HAP-1 (cell line): ENCODE measurements around the gene ECEL1.

Source experiments
- DNase-seq, 2 experiments: peaks; one replicate each; pipeline ENCODE4 v3.0.0-alpha.2; 2016 to 2020; ENCODE audit warnings: low spot score in 2 of 2
- H3K27me3 ChIP-seq: fragments of 250-450 bp; sonication (Bioruptor Pico); 2 replicates; pipeline ENCODE4 v1.5.1; 2020; ENCODE audit warnings: low read depth, mild to moderate bottlenecking, moderate library complexity
- H3K36me3 ChIP-seq: fragments of 250-450 bp; sonication (Bioruptor Pico); replicated peaks from 2 replicates; pipeline ENCODE4 v1.5.1; 2020; ENCODE audit warnings: mild to moderate bottlenecking
- H3K4me1 ChIP-seq: fragments of 250-450 bp; sonication (Bioruptor Pico); 2 replicates; pipeline ENCODE4 v1.5.1; 2020; ENCODE audit warnings: mild to moderate bottlenecking
- H3K4me3 ChIP-seq: fragments of 250-450 bp; sonication (Bioruptor Pico); 2 replicates; pipeline ENCODE4 v1.5.1; 2020; ENCODE audit warnings: mild to moderate bottlenecking, moderate library complexity
- H3K9me3 ChIP-seq: fragments of 250-450 bp; sonication (Bioruptor Pico); 2 replicates; pipeline ENCODE4 v1.5.1; 2020; ENCODE audit warnings: mild to moderate bottlenecking, moderate library complexity
- in situ Hi-C: fragments of 300-500 bp; cut with MboI; formaldehyde crosslinking; loops from 3 replicates; pipeline ENCODE4 v1.14.3; 2020; ENCODE audit warnings: low sequenced_read_pairs, inconsistent platforms, mixed read lengths

The ECEL1 gene

GRCh38 chr2:232516551-232516950 is 28.9 kb upstream of the ECEL1 start:
- no peaks in the 10 kb centered on the region for H3K27me3 ChIP-seq
- in situ Hi-C loops, result loop anchor here (10.0 kb wide), 1 partner anchor 62 kb away; the partner anchor contains the start of gene ALPI
- no peak for DNase-seq
- no peak overlapping the region for H3K4me3 ChIP-seq
- H3K9me3 ChIP-seq, result no peaks in the 10 kb centered on the region
- H3K4me1 ChIP-seq, result no peaks in the 10 kb centered on the region
- no peaks in the 10 kb centered on the region for H3K36me3 ChIP-seq

- no peaks in the 10 kb centered on the region for H3K4me1 ChIP-seq
- DNase-seq, result no peak
- H3K27me3 ChIP-seq, result no peaks in the 10 kb centered on the region
- no peaks in the 10 kb centered on the region for H3K9me3 ChIP-seq
- in situ Hi-C loops, result loop anchor here (10.0 kb wide), 1 partner anchor 61 kb away; the partner anchor contains the start of gene ALPI
- H3K4me3 ChIP-seq, result no peak overlapping the region
- no peaks in the 10 kb centered on the region for H3K36me3 ChIP-seq
These were observed 28.0 kb upstream of the ECEL1 start for GRCh38 chr2:232515639-232516038.

GRCh38 chr2:232513353-232513752 is 25.7 kb upstream of the ECEL1 start:
- no peak for DNase-seq
- H3K4me1 ChIP-seq, result no peaks in the 10 kb centered on the region
- H3K27me3 ChIP-seq, result no peaks in the 10 kb centered on the region
- in situ Hi-C loops, result loop anchor here (10.0 kb wide), 1 partner anchor 59 kb away; the partner anchor contains the start of gene ALPI
- no peak overlapping the region for H3K4me3 ChIP-seq
- no peaks in the 10 kb centered on the region for H3K9me3 ChIP-seq
- no peaks in the 10 kb centered on the region for H3K36me3 ChIP-seq

GRCh38 chr2:232512602-232513001 is 25.0 kb upstream of the ECEL1 start:
- no peaks in the 10 kb centered on the region for H3K36me3 ChIP-seq
- in situ Hi-C loops, result loop anchor here (10.0 kb wide), 1 partner anchor 58 kb away; the partner anchor contains the start of gene ALPI
- no peaks in the 10 kb centered on the region for H3K27me3 ChIP-seq
- DNase-seq, result no peak
- H3K9me3 ChIP-seq, result no peaks in the 10 kb centered on the region
- no peak overlapping the region for H3K4me3 ChIP-seq
- H3K4me1 ChIP-seq, result no peaks in the 10 kb centered on the region

GRCh38 chr2:232511336-232511890 is 23.8 kb upstream of the ECEL1 start:
- no peak overlapping the region for H3K4me3 ChIP-seq
- in situ Hi-C loops, result loop anchor here (10.0 kb wide), 1 partner anchor 57 kb away; the partner anchor contains the start of gene ALPI

GRCh38 chr2:232508251-232508650 is 20.6 kb upstream of the ECEL1 start:
- Histone ChIP-seq H3K36me3 (no peaks in the 10 kb centered on the region), H3K4me1 (no peaks in the 10 kb centered on the region), H3K4me3 (no peak overlapping the region), H3K27me3 (peaks cover 4% of the 10 kb centered on the region; the same call in 1 of the 2 replicates), H3K9me3 (no peaks in the 10 kb centered on the region)
- in situ Hi-C loops, result no loop called here
- DNase-seq, result no peak

More at GRCh38 chr2:232511336-232511890, 23.8 kb upstream of the ECEL1 start:
- DNase-seq, result no peak
- Histone ChIP-seq H3K9me3 (no peaks in the 10 kb centered on the region), H3K4me1 (no peaks in the 10 kb centered on the region), H3K36me3 (no peaks in the 10 kb centered on the region), H3K27me3 (no peaks in the 10 kb centered on the region)

GRCh38 chr2:232506709-232507108 is 19.1 kb upstream of the ECEL1 start:
- Histone ChIP-seq H3K36me3 (no peaks in the 10 kb centered on the region), H3K4me3 (no peak overlapping the region), H3K27me3 (peaks cover 4% of the 10 kb centered on the region; the same call in 1 of the 2 replicates), H3K9me3 (no peaks in the 10 kb centered on the region), H3K4me1 (peaks cover 8% of the 10 kb centered on the region)
- in situ Hi-C loops, result no loop called here
- DNase-seq, result no peak

GRCh38 chr2:232505856-232506255 is 18.2 kb upstream of the ECEL1 start:
- in situ Hi-C loops, result no loop called here
- Histone ChIP-seq H3K9me3 (no peaks in the 10 kb centered on the region), H3K36me3 (no peaks in the 10 kb centered on the region), H3K27me3 (peaks cover 4% of the 10 kb centered on the region; the same call in 1 of the 2 replicates), H3K4me1 (peaks cover 14% of the 10 kb centered on the region), H3K4me3 (no peak overlapping the region)
- DNase-seq, result no peak

- H3K36me3 ChIP-seq, result no peaks in the 10 kb centered on the region
- H3K4me1 ChIP-seq, result peaks cover 14% of the 10 kb centered on the region
- no peak for DNase-seq
- in situ Hi-C loops, result no loop called here
- no peaks in the 10 kb centered on the region for H3K9me3 ChIP-seq
- peaks cover 4% of the 10 kb centered on the region; the same call in 1 of the 2 replicates for H3K27me3 ChIP-seq
- no peak overlapping the region for H3K4me3 ChIP-seq
These were observed 16.8 kb upstream of the ECEL1 start for GRCh38 chr2:232504438-232504837.

GRCh38 chr2:232503809-232504323 is 16.2 kb upstream of the ECEL1 start:
- no peak for DNase-seq
- H3K27me3 ChIP-seq, result peaks cover 4% of the 10 kb centered on the region; the same call in 1 of the 2 replicates
- H3K36me3 ChIP-seq, result no peaks in the 10 kb centered on the region
- H3K4me1 ChIP-seq, result peaks cover 14% of the 10 kb centered on the region
- H3K9me3 ChIP-seq, result no peaks in the 10 kb centered on the region
- H3K4me3 ChIP-seq, result no peak overlapping the region
- in situ Hi-C loops, result no loop called here

GRCh38 chr2:232502911-232503808 is 15.5 kb upstream of the ECEL1 start:
- DNase-seq, result no peak
- Histone ChIP-seq H3K4me1 (peaks cover 14% of the 10 kb centered on the region), H3K9me3 (no peaks in the 10 kb centered on the region), H3K36me3 (no peaks in the 10 kb centered on the region), H3K4me3 (no peak overlapping the region), H3K27me3 (peaks cover 4% of the 10 kb centered on the region; the same call in 1 of the 2 replicates)
- in situ Hi-C loops, result no loop called here

GRCh38 chr2:232502511-232502910 is 14.9 kb upstream of the ECEL1 start:
- Histone ChIP-seq H3K4me1 (peaks cover 14% of the 10 kb centered on the region), H3K27me3 (peaks cover 4% of the 10 kb centered on the region; the same call in 1 of the 2 replicates), H3K36me3 (no peaks in the 10 kb centered on the region), H3K9me3 (no peaks in the 10 kb centered on the region), H3K4me3 (no peak overlapping the region)
- no peak for DNase-seq
- in situ Hi-C loops, result no loop called here

- Histone ChIP-seq H3K27me3 (peaks cover 4% of the 10 kb centered on the region; the same call in 1 of the 2 replicates), H3K4me3 (no peak overlapping the region)
- in situ Hi-C loops, result no loop called here
These were observed 14.3 kb upstream of the ECEL1 start for GRCh38 chr2:232501794-232502390.

More at GRCh38 chr2:232501794-232502390, 14.3 kb upstream of the ECEL1 start:
- Histone ChIP-seq H3K9me3 (no peaks in the 10 kb centered on the region), H3K4me1 (peaks cover 14% of the 10 kb centered on the region), H3K36me3 (no peaks in the 10 kb centered on the region)
- no peak for DNase-seq
